HUES48 (cell line): ENCODE data around the gene THPO.

Experiments
- H3K27ac ChIP-seq: one replicate; pipeline ENCODE4 v1.7.0; 2013; ENCODE audit warnings: low read depth, low read length, inconsistent platforms
- H3K27me3 ChIP-seq: 2 replicates; pipeline ENCODE4 v1.6.1; 2013; ENCODE audit warnings: mild to moderate bottlenecking, low read length; ENCODE audit not compliant: control insufficient read depth, insufficient read depth
- H3K36me3 ChIP-seq: 2 replicates; pipeline ENCODE4 v1.6.1; 2013; ENCODE audit warnings: low read length; ENCODE audit not compliant: control insufficient read depth, insufficient read depth
- H3K4me1 ChIP-seq: 2 replicates; pipeline ENCODE4 v1.6.1; 2013; ENCODE audit warnings: mild to moderate bottlenecking, low read length; ENCODE audit not compliant: control insufficient read depth, insufficient read depth
- H3K4me3 ChIP-seq: 2 replicates; pipeline ENCODE4 v1.5.1; 2013; ENCODE audit warnings: mild to moderate bottlenecking, low read depth, low read length
- H3K9ac ChIP-seq: 2 replicates; pipeline ENCODE4 v1.6.1; 2013; ENCODE audit warnings: mild to moderate bottlenecking, low read depth, low read length, moderate library complexity
- H3K9me3 ChIP-seq: 2 replicates; pipeline ENCODE4 v1.6.1; 2013; ENCODE audit warnings: low read length; ENCODE audit not compliant: control insufficient read depth, insufficient read depth

The THPO gene

DNA sequence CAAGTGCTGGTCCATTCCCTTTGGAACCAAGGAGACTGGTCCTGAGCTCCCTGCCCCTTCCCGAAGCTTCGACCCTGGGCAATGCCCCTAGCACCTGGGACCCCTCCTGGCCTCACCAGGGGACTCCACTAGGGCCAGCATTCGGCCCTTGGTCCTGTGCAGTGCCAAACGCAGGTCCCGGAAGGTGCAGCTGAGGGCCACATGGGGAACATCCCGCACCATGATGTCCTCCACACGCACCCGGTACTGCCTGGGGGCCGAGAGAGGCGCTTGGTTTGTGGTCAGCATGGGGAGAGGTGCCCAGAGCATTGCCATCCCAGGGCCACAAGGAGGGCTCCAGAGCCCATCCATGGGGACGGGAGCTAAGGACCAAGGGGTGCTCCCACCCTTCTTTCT, 24.5 kb downstream of the THPO start:
- Histone ChIP-seq H3K4me3 (no peak overlapping the region), H3K4me1 (peaks cover 14% of the 10 kb centered on the region), H3K36me3 (peaks cover 60% of the 10 kb centered on the region)

DNA sequence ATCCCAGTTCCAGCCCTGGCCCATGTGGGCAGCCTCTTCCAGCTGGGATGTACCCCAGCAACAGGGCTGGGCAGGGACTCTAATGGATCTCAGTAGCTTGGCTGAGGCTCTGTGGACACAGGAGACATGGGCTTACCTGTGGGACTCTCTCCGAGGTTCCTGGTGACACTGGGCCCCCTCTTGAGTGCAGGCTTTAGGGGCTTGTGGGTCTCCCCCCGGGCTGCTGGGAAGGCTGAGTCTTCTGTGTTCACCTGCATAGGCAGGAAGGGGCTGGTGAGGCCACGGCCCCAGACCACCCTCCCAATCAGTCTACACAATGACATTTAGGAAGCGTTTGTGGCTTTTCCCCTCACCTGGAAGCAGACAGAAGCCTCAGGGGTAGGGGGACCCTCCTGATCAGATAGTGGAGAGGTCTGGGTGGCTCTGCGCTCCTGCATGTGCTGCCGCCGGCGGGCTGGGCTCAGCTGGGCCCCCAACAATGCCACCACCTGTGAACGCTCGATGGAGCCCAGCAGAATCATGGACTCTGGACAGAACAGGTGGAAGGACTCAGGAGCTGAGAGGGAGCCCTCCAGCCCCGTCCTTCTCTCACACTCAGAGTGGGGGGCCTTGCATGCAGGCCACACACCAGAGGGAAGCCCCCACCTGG, 25.0 kb downstream of the THPO start:
- H3K9me3 ChIP-seq, result no peaks in the 10 kb centered on the region
- H3K27me3 ChIP-seq, result no peaks in the 10 kb centered on the region
- H3K4me1 ChIP-seq, result peaks cover 14% of the 10 kb centered on the region
- no peak overlapping the region for H3K4me3 ChIP-seq
- peaks cover 55% of the 10 kb centered on the region for H3K36me3 ChIP-seq
- H3K27ac ChIP-seq, result no peak overlapping the region
- H3K9ac ChIP-seq, result no peak overlapping the region

More for the DNA sequence above, 24.5 kb downstream of the THPO start:
- no peaks in the 10 kb centered on the region for H3K9me3 ChIP-seq
- H3K9ac ChIP-seq, result no peak overlapping the region
- H3K27ac ChIP-seq, result no peak overlapping the region
- no peaks in the 10 kb centered on the region for H3K27me3 ChIP-seq

DNA sequence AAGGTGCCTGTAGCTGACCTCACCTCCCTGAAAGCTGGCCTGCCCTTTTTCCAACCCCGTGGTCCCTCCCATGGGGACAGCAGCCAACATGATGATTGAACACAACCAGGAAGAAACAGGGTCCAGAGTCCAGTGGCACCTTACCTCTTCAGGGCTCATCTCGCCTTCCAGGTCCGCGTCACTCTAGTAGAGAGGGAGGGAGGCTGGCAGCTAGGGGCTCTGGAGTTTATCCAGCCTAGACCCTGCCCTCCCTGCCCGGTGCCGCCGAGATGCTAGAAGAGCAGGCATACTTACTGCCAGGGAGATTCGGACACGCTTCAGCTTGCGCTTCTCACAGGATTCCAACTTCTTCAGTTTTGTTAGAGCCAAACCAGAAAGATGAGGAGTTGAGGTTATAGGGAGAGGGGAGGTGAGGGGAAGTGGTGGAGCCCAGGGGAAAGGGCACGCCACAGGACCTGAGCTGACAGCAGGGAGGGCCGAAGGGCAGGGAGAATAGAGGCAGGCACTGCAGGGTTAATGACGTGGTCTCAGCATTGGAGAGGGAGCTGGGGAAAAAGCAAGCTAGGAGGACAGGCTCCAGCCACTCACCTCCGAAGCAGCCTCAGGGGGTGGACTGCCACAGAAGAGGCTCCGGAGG, 25.7 kb downstream of the THPO start:
- H3K36me3 ChIP-seq, result peaks cover 55% of the 10 kb centered on the region
- no peak overlapping the region for H3K4me3 ChIP-seq
- no peaks in the 10 kb centered on the region for H3K9me3 ChIP-seq
- H3K27ac ChIP-seq, result peak overlapping the region; percentile 53
- no peak overlapping the region for H3K9ac ChIP-seq
- H3K4me1 ChIP-seq, result peaks cover 14% of the 10 kb centered on the region
- no peaks in the 10 kb centered on the region for H3K27me3 ChIP-seq

DNA sequence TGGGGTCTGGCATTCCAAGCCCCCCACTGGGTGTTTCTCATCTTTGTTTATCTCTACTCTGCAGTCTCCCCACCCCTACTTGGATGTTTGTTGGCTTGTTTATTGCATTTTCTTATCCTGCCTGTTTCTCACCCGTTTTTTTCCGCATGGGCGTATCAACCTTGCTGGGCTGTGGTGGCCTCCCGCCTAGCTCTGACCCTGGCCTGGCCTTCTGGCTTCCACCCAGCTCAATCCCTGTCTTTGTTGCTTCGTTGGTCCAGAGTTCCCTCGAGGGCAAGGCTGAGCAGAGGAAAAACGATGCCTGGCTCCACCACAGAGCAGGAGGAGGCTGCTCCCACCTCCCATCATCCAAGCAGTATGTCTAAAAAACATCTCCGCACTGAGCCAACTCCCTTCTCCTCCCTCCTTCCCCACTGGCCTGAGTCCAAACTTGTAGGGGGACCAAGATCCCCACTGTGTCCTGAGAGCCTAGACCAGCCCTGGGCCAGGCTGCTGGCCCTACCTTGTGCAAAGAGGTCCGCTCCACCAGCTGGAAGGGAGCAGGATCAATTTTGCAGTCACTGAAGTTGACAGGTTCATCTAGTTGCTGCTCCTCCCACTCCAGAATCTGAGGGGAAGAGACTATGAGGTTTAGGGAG, 26.4 kb downstream of the THPO start:
- peaks cover 14% of the 10 kb centered on the region for H3K4me1 ChIP-seq
- peaks cover 49% of the 10 kb centered on the region for H3K36me3 ChIP-seq
- H3K27me3 ChIP-seq, result no peaks in the 10 kb centered on the region

DNA sequence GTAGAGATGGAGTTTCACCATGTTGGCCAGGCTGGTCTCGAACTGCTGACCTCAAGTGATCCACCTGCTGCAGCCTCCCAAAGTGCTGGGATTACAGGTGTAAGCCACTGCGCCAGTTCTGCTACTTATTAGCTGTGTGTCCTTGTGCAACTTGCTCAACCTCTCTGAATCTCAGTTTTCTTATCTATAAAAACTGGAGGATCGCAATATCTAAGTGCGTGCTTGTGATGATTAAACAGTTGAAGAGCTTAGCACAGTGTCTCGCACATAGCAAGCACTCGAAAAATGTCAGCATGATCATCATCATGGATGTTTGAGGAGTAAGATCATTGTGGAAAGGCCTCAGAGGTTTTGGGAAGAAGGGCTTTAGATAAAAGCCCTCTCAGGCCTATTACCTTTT, 27.4 kb downstream of the THPO start:
- H3K4me3 ChIP-seq, result no peak overlapping the region
- H3K9me3 ChIP-seq, result no peaks in the 10 kb centered on the region
- H3K27ac ChIP-seq, result no peak overlapping the region
- H3K36me3 ChIP-seq, result peaks cover 41% of the 10 kb centered on the region
- H3K4me1 ChIP-seq, result peaks cover 17% of the 10 kb centered on the region
- H3K27me3 ChIP-seq, result no peaks in the 10 kb centered on the region
- no peak overlapping the region for H3K9ac ChIP-seq

More for the DNA sequence above, 26.4 kb downstream of the THPO start:
- Histone ChIP-seq H3K9me3 (no peaks in the 10 kb centered on the region), H3K4me3 (no peak overlapping the region), H3K9ac (no peak overlapping the region), H3K27ac (peak overlapping the region; percentile 53)

GRCh38 chr3:184349563-184350470, 28.2 kb downstream of the THPO start:
- no peaks in the 10 kb centered on the region for H3K27me3 ChIP-seq
- H3K4me3 ChIP-seq, result no peak overlapping the region
- peaks cover 33% of the 10 kb centered on the region for H3K36me3 ChIP-seq
- H3K9ac ChIP-seq, result no peak overlapping the region
- H3K27ac ChIP-seq, result no peak overlapping the region
- no peaks in the 10 kb centered on the region for H3K9me3 ChIP-seq
- H3K4me1 ChIP-seq, result peaks cover 21% of the 10 kb centered on the region

GRCh38 chr3:184348057-184348382, 30.0 kb downstream of the THPO start:
- Histone ChIP-seq H3K27me3 (no peaks in the 10 kb centered on the region), H3K4me1 (peaks cover 21% of the 10 kb centered on the region), H3K4me3 (no peak overlapping the region), H3K9ac (no peak overlapping the region), H3K36me3 (peaks cover 28% of the 10 kb centered on the region), H3K9me3 (no peaks in the 10 kb centered on the region), H3K27ac (no peak overlapping the region)

DNA sequence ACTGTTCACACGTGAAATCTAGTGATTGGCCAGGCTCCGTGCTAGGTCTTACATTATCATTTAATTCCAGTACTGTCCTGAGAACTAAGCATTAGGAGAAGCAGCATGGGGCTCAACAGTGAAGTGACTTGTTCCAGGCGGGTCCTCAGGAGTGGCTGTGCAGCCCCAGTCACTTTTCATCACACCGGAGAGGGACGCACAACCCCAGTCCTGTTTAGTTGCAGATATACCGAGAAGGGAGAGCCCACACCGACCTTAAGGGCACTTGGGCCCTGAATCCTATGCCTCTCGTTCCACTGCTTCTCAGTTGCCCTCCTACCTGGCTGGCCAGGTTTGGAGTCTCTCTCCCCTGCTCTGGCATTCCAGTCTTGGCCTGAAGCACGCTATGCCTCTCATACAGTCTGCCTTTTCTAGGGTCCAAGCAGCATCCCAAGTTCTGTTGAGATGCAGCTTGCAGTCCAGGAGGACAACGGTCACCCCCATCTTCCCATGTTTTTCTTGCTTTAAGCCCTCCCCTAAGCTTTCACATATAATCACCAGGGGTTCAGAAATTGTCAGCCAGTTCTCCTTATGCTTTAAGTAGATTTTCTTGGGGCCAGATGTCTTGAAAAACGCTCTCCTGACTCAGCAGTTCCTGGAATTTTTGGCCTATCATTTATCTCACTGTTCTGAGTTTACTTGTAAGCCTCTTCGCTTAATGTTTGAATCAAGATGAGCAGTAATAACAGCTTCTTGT, 30.5 kb downstream of the THPO start:
- H3K9me3 ChIP-seq, result no peaks in the 10 kb centered on the region
- peaks cover 21% of the 10 kb centered on the region for H3K4me1 ChIP-seq
- H3K27ac ChIP-seq, result no peak overlapping the region
- peaks cover 28% of the 10 kb centered on the region for H3K36me3 ChIP-seq
- no peak overlapping the region for H3K4me3 ChIP-seq
- H3K9ac ChIP-seq, result no peak overlapping the region
- no peaks in the 10 kb centered on the region for H3K27me3 ChIP-seq

- Histone ChIP-seq H3K36me3 (peaks cover 21% of the 10 kb centered on the region), H3K27me3 (no peaks in the 10 kb centered on the region), H3K9me3 (no peaks in the 10 kb centered on the region), H3K9ac (no peak overlapping the region), H3K27ac (no peak overlapping the region), H3K4me3 (no peak overlapping the region), H3K4me1 (peaks cover 15% of the 10 kb centered on the region)
Measured at GRCh38 chr3:184346480-184347190, 31.4 kb downstream of the THPO start.
